Stomach (tissue), 9 donors: ENCODE results near the gene RACGAP1. TPM values are rescaled to one million over a fixed set of nuclear protein-coding genes. Genes with fewer than 3 reads are reported as not detected.

Experiments
- DNase-seq, 2 donors: peaks; one replicate each; pipeline versions ENCODE4 v3.0.0 to v3.0.0-alpha.2; 2013 to 2019
- H3K27ac ChIP-seq, 5 donors: fragments of 200-600 bp in 4 of 5; sonication (generic) in 4 of 5; one replicate each; pipeline ENCODE4 v1.5.1; 2013 to 2019; ENCODE audit warnings: mild to moderate bottlenecking in 1 of 5, moderate library complexity in 1 of 5
- H3K27me3 ChIP-seq, 3 donors: fragments of 200-600 bp; sonication (generic); one replicate each; pipeline ENCODE4 v1.5.1; 2017 to 2019; ENCODE audit warnings: mixed run types in 1 of 3
- H3K36me3 ChIP-seq, 4 donors: fragments of 200-600 bp; sonication (generic); 1 replicate in 3 of 4; 2 replicates in 1 of 4; pipeline ENCODE4 v1.5.1; 2016 to 2019
- H3K4me1 ChIP-seq, 4 donors: fragments of 200-600 bp; sonication (generic); one replicate each; pipeline ENCODE4 v1.5.1; 2016 to 2019
- H3K4me3 ChIP-seq, 4 donors: fragments of 200-600 bp; sonication (generic) in 3 of 4; one replicate each; pipeline ENCODE4 v1.5.1; 2016 to 2019; ENCODE audit warnings: mild to moderate bottlenecking in 1 of 4
- H3K9me3 ChIP-seq, 4 donors: fragments of 200-600 bp; sonication (generic); one replicate each; pipeline ENCODE4 v1.5.1; 2016 to 2019
- CTCF ChIP-seq, 7 experiments: fragments of 450-650 bp in 4 of 7; fragments of 200-600 bp in 3 of 7; sonication (generic) in 3 of 7; IDR thresholded peaks; one replicate each; pipeline ENCODE4 v1.5.1; 2016 to 2019; ENCODE audit warnings: antibody characterized with exemption in 7 of 7, control low read depth in 2 of 7, mild to moderate bottlenecking in 1 of 7
- EP300 ChIP-seq: sonication (generic); formaldehyde crosslinking; IDR thresholded peaks from one replicate; pipeline ENCODE4 v1.6.1; 2017; ENCODE audit warnings: antibody characterized with exemption
- POLR2A ChIP-seq, 4 donors: fragments of 450-650 bp; IDR thresholded peaks; one replicate each; pipeline ENCODE4 v1.6.1; 2016; ENCODE audit warnings: antibody characterized with exemption in 4 of 4, control low read depth in 2 of 4, mild to moderate bottlenecking in 1 of 4, moderate library complexity in 1 of 4
- POLR2AphosphoS5 ChIP-seq, 3 donors: sonication (generic); formaldehyde crosslinking; IDR thresholded peaks; one replicate each; pipeline ENCODE4 v1.6.1; 2016; ENCODE audit warnings: antibody characterized with exemption in 3 of 3
- WGBS, 5 donors: extraction: QIAGEN DNeasy Blood & Tissue Kit in 3 of 5; methylation state at CpG; one replicate each; pipeline versions ENCODE4 v1.1.5 to v1.1.7; 2013 to 2018; 5-methylcytosine and 5-hydroxymethylcytosine counted together
- intact Hi-C: fragments of 100-400 bp; cut with DNase I; formaldehyde crosslinking; loops from one replicate; pipeline ENCODE4 v1.15.1; 2023; ENCODE audit warnings: low total_unique reads
- polyA plus RNA-seq, 3 donors: library from polyadenylated mRNA; stranded (reverse); fragments of 200-250 nt; gene quantifications; one replicate each; pipeline ENCODE4 v1.2.3, GENCODE V29; 2013
- total RNA-seq, 5 donors: library from RNA; depleted of rRNA; stranded (reverse); fragments of >200 nt; gene quantifications; one replicate each; pipeline versions ENCODE4 v1.1.0 to v1.2.3, GENCODE V29; 2014 to 2016
- donor health status: healthy with polysubstance abuse.
- donor health status: Bipolar disorder and iron deficiency.
- donor health status: healthy.

Gene RACGAP1
- total and polyA plus RNA-seq, 8 donors = 7.9 to 36.7 (median 12.7) TPM

- intact Hi-C loops = no loop called here
- Histone ChIP-seq H3K9me3 (no peaks in the 10 kb centered on the region), H3K27me3 (peaks cover 0 to 15% (median under 1%) of the 10 kb centered on the region in 3 donors), H3K4me1 (peaks cover 5 to 19% (median 17%) of the 10 kb centered on the region in 4 donors), H3K4me3 (no peak overlapping the region), H3K36me3 (no peaks in the 10 kb centered on the region), H3K27ac (no peak overlapping the region)
- no peak for DNase-seq
- 67 to 72% (median 69%) methylated on average over 6 of the region's 6 CpGs for WGBS, 5 donors
- TF ChIP-seq CTCF (IDR thresholded peaks at IDR 0.05) = no peak
- TF ChIP-seq EP300 = no peak
- TF ChIP-seq POLR2A (IDR thresholded peaks at IDR 0.05) = no peak
- TF ChIP-seq POLR2AphosphoS5 (IDR thresholded peaks at IDR 0.05) = no peak
Measured at GRCh38 chr12:50061946-50062686, 36.8 kb upstream of the RACGAP1 start.

DNA sequence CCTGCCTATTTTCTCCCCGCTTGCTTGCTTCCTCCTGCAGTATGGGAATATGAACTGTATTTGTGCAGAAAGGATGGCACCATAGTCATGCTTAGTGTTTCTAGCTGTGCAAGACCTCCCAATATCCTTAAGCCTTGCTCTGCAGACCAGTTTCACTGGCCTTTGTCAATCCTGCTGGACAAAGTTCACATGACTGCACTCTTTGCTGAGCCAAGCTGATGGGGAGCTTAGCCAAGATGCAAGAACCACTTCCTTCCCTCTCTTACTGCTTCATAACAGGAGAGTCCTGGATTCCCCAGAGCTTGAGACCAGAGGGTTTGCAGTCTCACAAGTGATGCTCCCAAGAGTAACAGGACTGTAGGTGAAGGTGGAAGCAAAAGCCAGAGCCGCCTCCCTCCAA lies 35.9 kb upstream of the RACGAP1 start:
- Histone ChIP-seq H3K36me3 (no peaks in the 10 kb centered on the region), H3K27ac (no peak overlapping the region), H3K27me3 (peaks cover 0 to 25% (median 10%) of the 10 kb centered on the region in 3 donors), H3K9me3 (no peaks in the 10 kb centered on the region), H3K4me1 (peaks cover 14 to 29% (median 27%) of the 10 kb centered on the region in 4 donors), H3K4me3 (no peak overlapping the region)
- intact Hi-C loops = no loop called here
- peak in 1 of 2 donors; percentile 12 for DNase-seq
- 79 to 97% (median 85%) methylated on average over 2 of the region's 2 CpGs for WGBS, 5 donors
- TF ChIP-seq EP300 (no peak), CTCF (IDR thresholded peaks at IDR 0.05) (no peak), POLR2AphosphoS5 (IDR thresholded peaks at IDR 0.05) (no peak), POLR2A (IDR thresholded peaks at IDR 0.05) (no peak)

DNA sequence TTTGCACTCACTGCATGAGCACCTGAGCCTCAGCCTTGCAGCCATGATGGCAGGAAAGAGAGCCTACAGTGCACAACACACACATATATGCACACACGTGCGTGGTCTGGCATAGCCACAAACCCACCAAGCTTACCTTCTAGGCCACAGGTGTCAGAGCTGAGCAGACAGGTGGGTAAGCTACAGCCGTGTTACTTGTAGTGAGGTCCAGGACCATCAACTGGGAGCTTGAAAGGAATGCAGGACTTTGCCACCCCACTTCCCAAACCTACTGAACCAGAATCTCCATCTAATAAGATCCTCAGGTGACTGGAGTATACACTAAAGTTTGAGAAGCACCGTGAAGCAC lies 34.8 kb upstream of the RACGAP1 start:
- no peaks in the 10 kb centered on the region for H3K9me3 ChIP-seq
- 65 to 71% (median 66%) methylated on average over 4 of the region's 4 CpGs for WGBS, 5 donors
- H3K27ac ChIP-seq = no peak overlapping the region
- H3K27me3 ChIP-seq = peaks cover 0 to 26% (median 10%) of the 10 kb centered on the region in 3 donors
- no peak overlapping the region for H3K4me3 ChIP-seq
- DNase-seq = no peak
- H3K36me3 ChIP-seq = no peaks in the 10 kb centered on the region
- intact Hi-C loops = no loop called here
- peaks cover 14 to 37% (median 34%) of the 10 kb centered on the region in 4 donors for H3K4me1 ChIP-seq
- TF ChIP-seq POLR2A (IDR thresholded peaks at IDR 0.05) (no peak), POLR2AphosphoS5 (IDR thresholded peaks at IDR 0.05) (no peak), CTCF (IDR thresholded peaks at IDR 0.05) (no peak), EP300 (no peak)

- WGBS, 5 donors = 69 to 81% (median 76%) methylated on average over 12 of the region's 12 CpGs
- Histone ChIP-seq H3K9me3 (no peaks in the 10 kb centered on the region), H3K36me3 (no peaks in the 10 kb centered on the region), H3K27me3 (peaks cover 0 to 26% (median 10%) of the 10 kb centered on the region in 3 donors), H3K4me3 (no peak overlapping the region), H3K4me1 (peaks cover 14 to 37% (median 34%) of the 10 kb centered on the region in 4 donors), H3K27ac (no peak overlapping the region)
- DNase-seq = peak in 1 of 2 donors; percentile 37
- TF ChIP-seq EP300 (no peak), CTCF (IDR thresholded peaks at IDR 0.05) (no peak), POLR2A (IDR thresholded peaks at IDR 0.05) (no peak), POLR2AphosphoS5 (IDR thresholded peaks at IDR 0.05) (no peak)
- intact Hi-C loops = loop anchor here (5.0 kb wide), 1 partner anchor 92 kb away; no protein-coding TSS in a partner anchor
Measured at GRCh38 chr12:50059440-50060119, 34.3 kb upstream of the RACGAP1 start.
